Measurements from ENCODE around the gene HOMEZ. TPM values are rescaled to one million over a fixed set of nuclear protein-coding genes. Genes with fewer than 3 reads are reported as not detected.

The HOMEZ gene
- total RNA-seq, 6 experiments from 2014 or later = 7.3 to 9.2 (median 7.5) TPM

- TF ChIP-seq CTCF (IDR thresholded peaks at IDR 0.05) = no peak
- no peaks in the 10 kb centered on the region for H3K9me3 Mint-ChIP-seq
- peaks cover 4% of the 10 kb centered on the region for H3K27me3 Mint-ChIP-seq (ENCODE audit: insufficient read depth)
- peak; percentile 100 for DNase-seq
- H3K4me3 Mint-ChIP-seq = peak within 1 kb of the TSS; percentile 92
- peak within 1 kb of the TSS; percentile 96 for H3K27ac Mint-ChIP-seq
- H3K36me3 Mint-ChIP-seq (ENCODE audit: low read depth) = peaks cover 45% of the 10 kb centered on the region
- H3K4me1 Mint-ChIP-seq (ENCODE audit: low read depth) = peaks cover 35% of the 10 kb centered on the region
Measured at GRCh38 chr14:23320584-23321571, 34.9 kb upstream of the HOMEZ start, which contains the start of gene PABPN1. Gene PABPN1, plus strand, starts transcription at chr14:23321457. Its CDS starts 13 bp downstream, at chr14:23321470.

- Mint-ChIP-seq H3K4me1 (ENCODE audit: low read depth) (peaks cover 36% of the 10 kb centered on the region), H3K4me3 (peak overlapping the region; percentile 80), H3K27me3 (ENCODE audit: insufficient read depth) (peaks cover 4% of the 10 kb centered on the region), H3K27ac (peak overlapping the region; percentile 94), H3K36me3 (ENCODE audit: low read depth) (peaks cover 39% of the 10 kb centered on the region), H3K9me3 (no peaks in the 10 kb centered on the region)
- TF ChIP-seq CTCF (IDR thresholded peaks at IDR 0.05) = no peak
- DNase-seq = no peak
Measured at GRCh38 chr14:23319746-23320583, 34.0 kb upstream of the HOMEZ start.

GRCh38 chr14:23316300-23316699 is 30.4 kb upstream of the HOMEZ start:
- peaks cover 35% of the 10 kb centered on the region for H3K36me3 Mint-ChIP-seq (ENCODE audit: low read depth)
- no peaks in the 10 kb centered on the region for H3K9me3 Mint-ChIP-seq
- DNase-seq = no peak
- no peak overlapping the region for H3K4me3 Mint-ChIP-seq
- TF ChIP-seq CTCF (IDR thresholded peaks at IDR 0.05) = no peak
- H3K4me1 Mint-ChIP-seq (ENCODE audit: low read depth) = peaks cover 22% of the 10 kb centered on the region
- no peak overlapping the region for H3K27ac Mint-ChIP-seq
- no peaks in the 10 kb centered on the region for H3K27me3 Mint-ChIP-seq (ENCODE audit: insufficient read depth)

GRCh38 chr14:23310546-23310945 is 24.6 kb upstream of the HOMEZ start:
- Mint-ChIP-seq H3K4me1 (ENCODE audit: low read depth) (peaks cover 35% of the 10 kb centered on the region), H3K9me3 (no peaks in the 10 kb centered on the region), H3K4me3 (no peak overlapping the region), H3K27ac (0 out of 2 replicates have a peak overlapping the region, but pooled peaks have one; percentile 18), H3K27me3 (ENCODE audit: insufficient read depth) (no peaks in the 10 kb centered on the region; the same call in 1 of the 2 replicates), H3K36me3 (ENCODE audit: low read depth) (peaks cover 40% of the 10 kb centered on the region)
- no peak for DNase-seq
- no peak for TF ChIP-seq CTCF (IDR thresholded peaks at IDR 0.05)

- peaks cover 40% of the 10 kb centered on the region for H3K36me3 Mint-ChIP-seq (ENCODE audit: low read depth)
- no peak for DNase-seq
- no peaks in the 10 kb centered on the region for H3K9me3 Mint-ChIP-seq
- peak overlapping the region; percentile 93 for H3K4me3 Mint-ChIP-seq
- no peaks in the 10 kb centered on the region; the same call in 1 of the 2 replicates for H3K27me3 Mint-ChIP-seq (ENCODE audit: insufficient read depth)
- no peak for TF ChIP-seq CTCF (IDR thresholded peaks at IDR 0.05)
- H3K27ac Mint-ChIP-seq = peak overlapping the region; percentile 82
- H3K4me1 Mint-ChIP-seq (ENCODE audit: low read depth) = peaks cover 35% of the 10 kb centered on the region
Measured at GRCh38 chr14:23308721-23309445, 23.0 kb upstream of the HOMEZ start.
